Astrocyte of the spinal cord (primary cell): ENCODE data around the gene CPN2.

Experiments used
- DNase-seq: peaks from one replicate; pipeline ENCODE4 v3.0.0; 2011; ENCODE audit warnings: low read depth, low spot score
- H3K4me3 ChIP-seq: 2 replicates; pipeline ENCODE4 v1.5.1; 2011; ENCODE audit warnings: low read depth, mild to moderate bottlenecking, low read length, moderate library complexity
- CTCF ChIP-seq: IDR thresholded peaks from 2 replicates; pipeline ENCODE4 v1.5.1; 2012; ENCODE audit warnings: low read depth, mild to moderate bottlenecking, low read length, inconsistent platforms
- in situ Hi-C: cut with HindIII; loops from 2 replicates; pipeline ENCODE4 v1.10.0; 2017; ENCODE audit warnings: low sequenced_read_pairs

CPN2 gene

GRCh38 chr3:194382196-194382891 lies 31.2 kb upstream of the CPN2 start:
- DNase-seq: no peak
- in situ Hi-C loops: no loop called here
- TF ChIP-seq CTCF: no peak
- H3K4me3 ChIP-seq: no peak overlapping the region

DNA sequence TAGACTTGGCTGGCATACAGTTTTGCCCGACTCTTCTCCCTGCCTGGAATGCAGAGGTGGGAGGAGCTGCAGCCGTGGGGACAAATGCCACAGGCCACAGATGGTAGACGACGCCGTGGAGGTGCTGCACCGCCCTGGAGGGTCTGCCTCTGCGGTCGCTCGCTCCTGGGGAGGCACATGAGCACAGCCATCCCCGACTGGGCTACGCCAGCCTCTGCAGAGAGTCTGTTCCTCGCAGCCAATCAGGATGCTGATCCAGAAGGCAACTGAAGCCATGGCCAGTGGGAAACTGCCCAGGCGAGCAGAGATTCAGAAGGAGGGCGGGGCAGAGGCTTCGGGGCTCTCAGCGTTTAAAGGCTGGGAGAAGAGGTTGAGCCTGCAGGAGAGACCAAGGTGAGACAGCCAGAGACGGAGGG lies 30.3 kb upstream of the CPN2 start:
- H3K4me3 ChIP-seq: no peak overlapping the region
- TF ChIP-seq CTCF: no peak
- no peak for DNase-seq
- in situ Hi-C loops: no loop called here

GRCh38 chr3:194380326-194380725 lies 29.2 kb upstream of the CPN2 start:
- DNase-seq: no peak
- no peak overlapping the region for H3K4me3 ChIP-seq
- no peak for TF ChIP-seq CTCF
- in situ Hi-C loops: no loop called here

- TF ChIP-seq CTCF: no peak
- no peak overlapping the region for H3K4me3 ChIP-seq
- no peak for DNase-seq
- in situ Hi-C loops: no loop called here
Observed at GRCh38 chr3:194379651-194380050, 28.5 kb upstream of the CPN2 start.

GRCh38 chr3:194379231-194379630 lies 28.1 kb upstream of the CPN2 start:
- H3K4me3 ChIP-seq: no peak overlapping the region
- in situ Hi-C loops: no loop called here
- TF ChIP-seq CTCF: no peak
- DNase-seq: no peak

GRCh38 chr3:194377708-194378107 lies 26.6 kb upstream of the CPN2 start:
- no peak for DNase-seq
- TF ChIP-seq CTCF: no peak
- H3K4me3 ChIP-seq: no peak overlapping the region
- in situ Hi-C loops: no loop called here

DNA sequence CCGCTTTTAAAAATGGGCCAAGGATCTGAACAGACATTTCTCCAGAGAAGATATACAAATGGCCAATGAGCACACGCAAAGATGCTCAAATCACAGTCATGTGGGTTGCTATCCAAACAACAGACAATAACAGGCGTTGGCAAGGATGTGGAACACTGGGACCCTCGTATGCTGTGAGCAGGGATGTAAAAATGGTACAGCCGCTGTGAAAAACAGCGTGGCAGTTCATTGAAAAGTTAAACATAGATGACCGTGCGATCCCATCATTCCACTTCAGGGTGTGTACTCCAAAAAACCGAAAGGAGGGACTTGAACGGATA lies 25.1 kb upstream of the CPN2 start:
- in situ Hi-C loops: no loop called here
- no peak overlapping the region for H3K4me3 ChIP-seq
- DNase-seq: no peak
- TF ChIP-seq CTCF: no peak
